Articular chondrocyte of knee joint (primary cell): Measurements from ENCODE around the gene HACD3. TPM values are rescaled to one million over a fixed set of nuclear protein-coding genes. Genes with fewer than 3 reads are reported as not detected.

Experiments used
- small RNA-seq: library from RNA; depleted of rRNA; stranded (forward); fragments of <200 nt; gene quantifications from one replicate; pipeline ENCODE3, GENCODE V24; 2012
- total RNA-seq: library from RNA; depleted of rRNA; stranded (reverse); fragments of >200 nt; gene quantifications from 2 replicates; pipeline ENCODE4 v1.2.3, GENCODE V29; 2012

The HACD3 gene
- 87.3 and 91.7 TPM in 2 replicates for total RNA-seq

GRCh38 chr15:65530318-65531111 is at the start of gene HACD3:
Gene HACD3, plus strand, starts transcription at chr15:65530463. Its CDS starts 169 bp downstream, at chr15:65530632.

GRCh38 chr15:65516997-65517865 is 13.0 kb upstream of the HACD3 start, which contains the start of gene DPP8:
Gene DPP8, minus strand, starts transcription at chr15:65517689. Its CDS starts 5,136 bp downstream, at chr15:65512553.

GRCh38 chr15:65610871-65611718 is 80.8 kb downstream of the HACD3 start, which contains the start of gene INTS14:
Gene INTS14, minus strand, starts transcription at chr15:65611131. Its CDS starts 3,751 bp downstream, at chr15:65607380.

GRCh38 chr15:65621638-65622037 is 91.4 kb downstream of the HACD3 start, which contains the start of gene SLC24A1:
Gene SLC24A1, plus strand, starts transcription at chr15:65621938. Its CDS starts 2,143 bp downstream, at chr15:65624081.

Small RNA genes lying within 50 kb of the gene (small RNA-seq; reads per million reads assigned to genes)
- not detected for gene RF00019
- gene RNU6-19P = not detected

Other genes starting within 250 kb of the HACD3 start
- 6.7 and 8.9 TPM in 2 replicates for gene PARP16, start 243.6 kb upstream of the HACD3 start, total RNA-seq
- not detected in 2 replicates for gene RNU5A-1, start 234.4 kb upstream of the HACD3 start, total RNA-seq
- gene RNU5B-1, start 225.8 kb upstream of the HACD3 start, total RNA-seq = not detected in 2 replicates
- not detected in 2 replicates for gene IGDCC3, start 152.5 kb upstream of the HACD3 start, total RNA-seq
- 0.91 and 1.9 TPM in 2 replicates for gene IGDCC4, start 107.5 kb upstream of the HACD3 start, total RNA-seq
- gene DPP8, start 12.8 kb upstream of the HACD3 start, total RNA-seq = 47.9 and 52.3 TPM in 2 replicates
- gene INTS14, start 80.7 kb downstream of the HACD3 start, total RNA-seq = 34.8 and 40.1 TPM in 2 replicates
- gene SLC24A1, start 91.5 kb downstream of the HACD3 start, total RNA-seq = 9.8 and 11.0 TPM in 2 replicates